Activated T-helper 1 cell treated with anti-CD3 and anti-CD28 coated beads, Interleukin-12 subunit alpha, Interleukin-12 subunit beta, Interleukin-2, Interleukin-4 antibody, amounts not matched to agents 30 ng/mL and 10 ng/mL and 1 ng/mL, durations not matched to agents 14 hours and 24 hours and 36 hours (primary cell): ENCODE results near the gene ALKAL2. TPM values are rescaled to one million over a fixed set of nuclear protein-coding genes. Genes with fewer than 3 reads are reported as not detected.

ENCODE experiments used
- DNase-seq: peaks from one replicate; pipeline ENCODE4 v3.0.0; 2021; ENCODE audit warnings: low spot score
- H3K27ac Mint-ChIP-seq: one replicate; pipeline ENCODE4 v1.8.0; 2021; ENCODE audit warnings: mild to moderate bottlenecking, mixed read lengths
- H3K27me3 Mint-ChIP-seq: one replicate; pipeline ENCODE4 v1.8.0; 2022; ENCODE audit warnings: mild to moderate bottlenecking, moderate library complexity, mixed read lengths; ENCODE audit not compliant: insufficient read depth
- H3K36me3 Mint-ChIP-seq: one replicate; pipeline ENCODE4 v1.8.0; 2021; ENCODE audit warnings: low read depth, mixed read lengths
- H3K4me1 Mint-ChIP-seq: one replicate; pipeline ENCODE4 v1.8.0; 2021; ENCODE audit warnings: low read depth, mixed read lengths
- H3K4me3 Mint-ChIP-seq: one replicate; pipeline ENCODE4 v1.8.0; 2021; ENCODE audit warnings: mild to moderate bottlenecking, moderate library complexity, mixed read lengths
- H3K9me3 Mint-ChIP-seq: one replicate; pipeline ENCODE4 v1.8.0; 2021; ENCODE audit warnings: mixed read lengths
- intact Hi-C: fragments of 100-400 bp; cut with micrococcal nuclease; formaldehyde crosslinking; loops from one replicate; pipeline ENCODE4 v1.15.1; 2024
- total RNA-seq: library from RNA; stranded (reverse); gene quantifications from 2 replicates; pipeline ENCODE4 v1.2.3, GENCODE V29; 2022

ALKAL2 gene
- total RNA-seq, 1 donor from 2014 or later, result 0.18 TPM

DNA sequence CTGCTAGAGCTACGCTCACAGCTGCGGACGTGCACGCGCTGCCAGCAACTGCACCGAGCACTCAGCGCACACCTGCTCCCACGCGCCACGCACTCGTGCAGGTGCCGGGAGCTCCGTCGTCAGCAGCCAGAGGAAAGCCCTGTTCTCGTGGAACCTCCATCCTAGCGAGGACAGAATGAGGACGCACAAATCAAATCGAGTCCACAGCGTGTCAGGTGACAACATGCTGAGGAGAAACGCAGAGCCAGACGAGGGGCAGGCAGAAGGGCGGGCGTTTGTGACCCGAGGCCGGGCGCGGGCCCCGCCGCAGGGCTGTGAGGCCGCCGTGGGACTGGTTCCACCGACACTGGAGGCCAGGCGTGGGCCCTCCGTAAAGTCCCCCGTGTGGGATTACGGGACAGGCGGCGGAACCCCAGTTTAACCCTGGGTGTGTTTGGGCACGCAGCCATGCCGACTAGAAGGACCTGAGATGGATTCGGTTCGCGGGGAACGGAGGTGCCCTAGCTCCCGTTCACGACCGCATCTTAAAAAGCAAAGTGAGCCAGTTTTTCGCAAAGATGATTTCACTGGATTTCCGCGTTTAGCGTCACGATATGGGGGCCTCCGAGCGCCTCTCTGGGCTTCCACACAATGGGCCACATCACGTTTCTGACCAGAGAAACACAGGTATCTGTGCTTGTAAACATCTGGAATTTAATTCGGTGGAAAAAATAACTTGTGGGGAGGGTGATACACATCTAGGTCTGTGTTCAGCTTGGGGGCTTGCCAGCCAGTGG is 26.9 kb upstream of the ALKAL2 start:
- H3K9me3 Mint-ChIP-seq, result peaks cover 10% of the 10 kb centered on the region
- H3K27ac Mint-ChIP-seq, result no peak overlapping the region

DNA sequence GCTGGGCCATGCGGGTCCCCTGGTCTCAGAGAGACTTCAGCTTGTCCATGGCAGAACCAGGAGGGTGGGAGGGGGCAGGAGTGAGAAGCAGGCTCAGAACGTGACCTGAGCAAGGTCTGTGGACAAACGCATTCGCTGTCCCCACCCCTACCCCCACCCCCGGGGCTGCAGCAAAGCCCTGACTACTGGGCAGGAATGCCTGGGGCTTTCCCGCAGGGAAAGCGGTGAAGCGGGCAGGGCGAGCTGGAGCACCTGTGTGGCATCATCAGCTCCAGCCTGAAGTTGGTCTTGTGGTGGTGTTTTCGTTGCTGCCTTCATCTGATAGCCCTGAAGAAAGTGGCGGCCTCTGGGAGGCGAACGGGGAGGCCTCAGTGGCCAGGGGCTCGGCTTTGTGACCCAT is 26.1 kb upstream of the ALKAL2 start:
- H3K36me3 Mint-ChIP-seq, result no peaks in the 10 kb centered on the region
- H3K4me1 Mint-ChIP-seq, result peaks cover 15% of the 10 kb centered on the region
- intact Hi-C loops, result loop anchor here (10.0 kb wide), 1 partner anchor 321 kb away; no protein-coding TSS in a partner anchor
- peaks cover 11% of the 10 kb centered on the region for H3K27me3 Mint-ChIP-seq
- H3K27ac Mint-ChIP-seq, result no peak overlapping the region
- H3K9me3 Mint-ChIP-seq, result peaks cover 8% of the 10 kb centered on the region
- no peak overlapping the region for H3K4me3 Mint-ChIP-seq
- DNase-seq, result no peak

More for the DNA sequence above, 26.9 kb upstream of the ALKAL2 start:
- peaks cover 18% of the 10 kb centered on the region for H3K4me1 Mint-ChIP-seq
- intact Hi-C loops, result loop anchor here (10.0 kb wide), 1 partner anchor 320 kb away; no protein-coding TSS in a partner anchor
- no peaks in the 10 kb centered on the region for H3K36me3 Mint-ChIP-seq
- peaks cover 11% of the 10 kb centered on the region for H3K27me3 Mint-ChIP-seq
- H3K4me3 Mint-ChIP-seq, result no peak overlapping the region
- DNase-seq, result no peak

DNA sequence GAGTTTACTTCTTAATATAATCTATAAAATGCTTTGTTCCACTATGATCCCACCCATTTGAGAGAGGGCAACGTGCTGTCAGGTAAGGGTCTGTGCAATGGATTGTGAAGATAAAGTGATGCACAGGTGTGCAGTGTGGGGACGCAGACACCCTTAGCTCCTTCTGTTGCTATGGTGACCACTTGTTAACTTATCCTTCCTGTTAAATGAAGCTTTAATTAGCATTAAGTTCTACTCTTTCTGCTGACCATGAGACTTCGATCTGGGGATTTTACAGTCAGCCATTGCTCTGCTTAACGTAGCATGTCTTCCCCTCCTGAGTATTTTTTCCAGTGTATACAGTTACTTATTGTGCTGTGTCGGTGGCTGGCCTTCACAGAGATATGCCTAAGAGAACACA is 23.1 kb upstream of the ALKAL2 start:
- no peak overlapping the region for H3K4me3 Mint-ChIP-seq
- peaks cover 8% of the 10 kb centered on the region for H3K27me3 Mint-ChIP-seq
- H3K27ac Mint-ChIP-seq, result no peak overlapping the region
- H3K9me3 Mint-ChIP-seq, result no peaks in the 10 kb centered on the region
- H3K36me3 Mint-ChIP-seq, result no peaks in the 10 kb centered on the region
- intact Hi-C loops, result loop anchor here (10.0 kb wide), 1 partner anchor 324 kb away; no protein-coding TSS in a partner anchor
- no peak for DNase-seq
- H3K4me1 Mint-ChIP-seq, result no peaks in the 10 kb centered on the region

DNA sequence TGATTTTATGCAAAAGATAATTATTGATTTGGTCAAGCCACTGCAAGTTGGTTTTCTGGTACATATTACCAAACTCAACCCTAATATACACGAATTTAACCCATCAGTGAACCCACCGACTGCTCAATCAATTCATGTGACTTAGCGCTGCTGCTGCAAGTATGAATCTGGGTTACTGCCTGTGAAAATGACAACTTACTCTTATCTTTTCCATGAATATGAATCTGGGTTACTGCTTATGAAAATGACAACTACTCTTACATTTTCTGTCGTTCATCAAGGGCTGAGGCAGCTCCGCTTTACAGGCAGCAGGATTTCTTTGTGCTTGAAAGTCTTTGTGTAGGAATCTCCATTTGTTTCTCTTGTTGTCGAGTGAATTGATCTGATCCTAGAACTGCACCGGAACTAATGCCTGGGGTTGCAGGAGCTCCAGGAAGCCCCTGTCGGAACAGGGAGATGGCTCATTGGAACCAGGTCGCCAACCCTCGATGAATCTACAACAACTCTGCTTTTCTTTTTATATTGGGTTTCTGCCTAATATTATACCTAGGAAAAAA is 22.1 kb upstream of the ALKAL2 start:
- Mint-ChIP-seq H3K36me3 (no peaks in the 10 kb centered on the region), H3K4me3 (no peak overlapping the region), H3K9me3 (no peaks in the 10 kb centered on the region), H3K4me1 (no peaks in the 10 kb centered on the region), H3K27ac (no peak overlapping the region), H3K27me3 (peaks cover 7% of the 10 kb centered on the region)
- intact Hi-C loops, result loop anchor here (10.0 kb wide), 1 partner anchor 325 kb away; no protein-coding TSS in a partner anchor
- DNase-seq, result no peak

DNA sequence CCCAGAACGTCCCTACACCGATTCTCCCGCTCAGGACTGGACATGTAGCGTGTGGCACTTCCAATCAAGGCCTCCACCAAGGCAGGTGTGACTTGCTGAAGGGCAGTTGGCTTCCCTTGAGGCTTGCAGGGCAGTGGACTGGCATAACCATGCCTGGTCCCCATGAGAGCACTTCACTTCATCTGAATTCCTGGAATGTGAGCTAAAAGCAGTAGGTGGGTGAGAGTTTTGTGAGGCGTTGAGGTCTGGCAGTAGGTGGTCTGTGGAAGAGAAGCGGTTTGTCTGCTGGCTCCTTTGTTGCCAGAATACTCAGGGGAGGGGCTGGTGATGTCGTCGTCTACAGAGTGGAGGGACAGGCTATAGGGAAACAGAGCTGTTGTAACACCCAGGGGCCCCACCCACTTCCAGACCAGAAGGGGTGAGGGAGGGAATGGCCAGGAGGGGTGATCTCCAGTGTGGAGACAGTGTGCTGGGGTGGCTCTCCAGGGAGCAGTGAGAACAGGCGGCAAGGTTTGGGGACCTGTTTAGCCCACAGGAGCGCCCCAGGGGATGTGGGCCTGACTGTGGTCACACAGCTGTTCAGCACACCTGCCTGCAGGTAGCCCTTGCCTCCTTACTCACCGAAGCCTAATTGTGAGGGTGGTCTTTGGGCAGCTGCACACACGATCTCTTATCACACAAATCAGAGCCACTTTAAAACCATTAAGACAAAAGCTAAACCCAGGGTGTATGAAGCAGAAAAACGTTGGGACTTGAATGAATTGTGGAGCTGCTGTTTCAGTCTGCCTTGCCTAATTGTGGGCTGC is 21.5 kb upstream of the ALKAL2 start:
- Mint-ChIP-seq H3K27ac (no peak overlapping the region), H3K4me3 (no peak overlapping the region), H3K4me1 (no peaks in the 10 kb centered on the region), H3K27me3 (peaks cover 5% of the 10 kb centered on the region), H3K36me3 (no peaks in the 10 kb centered on the region), H3K9me3 (no peaks in the 10 kb centered on the region)
- no peak for DNase-seq
- intact Hi-C loops, result no loop called here

DNA sequence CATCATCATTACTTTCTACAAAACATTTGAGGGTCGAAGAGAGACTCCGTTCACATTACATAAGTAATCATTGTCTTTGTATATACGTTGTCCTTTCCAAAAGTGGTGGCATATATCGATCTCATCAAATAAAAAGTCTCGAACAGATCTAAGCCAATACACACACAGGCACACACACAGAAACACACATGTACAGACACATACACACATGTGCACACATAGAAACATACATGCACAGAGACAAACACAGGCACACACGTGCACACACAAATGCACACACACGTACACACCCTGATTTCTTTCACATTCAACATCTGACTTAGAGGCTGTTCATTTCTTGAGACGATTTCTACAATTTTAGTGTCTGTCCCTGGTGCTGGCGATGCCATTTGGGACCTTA is 17.5 kb upstream of the ALKAL2 start:
- intact Hi-C loops, result no loop called here
- peaks cover 11% of the 10 kb centered on the region for H3K27me3 Mint-ChIP-seq
- H3K4me3 Mint-ChIP-seq, result no peak overlapping the region
- no peaks in the 10 kb centered on the region for H3K4me1 Mint-ChIP-seq
- no peak for DNase-seq
- H3K27ac Mint-ChIP-seq, result no peak overlapping the region
- H3K36me3 Mint-ChIP-seq, result no peaks in the 10 kb centered on the region
- peaks cover 4% of the 10 kb centered on the region for H3K9me3 Mint-ChIP-seq

DNA sequence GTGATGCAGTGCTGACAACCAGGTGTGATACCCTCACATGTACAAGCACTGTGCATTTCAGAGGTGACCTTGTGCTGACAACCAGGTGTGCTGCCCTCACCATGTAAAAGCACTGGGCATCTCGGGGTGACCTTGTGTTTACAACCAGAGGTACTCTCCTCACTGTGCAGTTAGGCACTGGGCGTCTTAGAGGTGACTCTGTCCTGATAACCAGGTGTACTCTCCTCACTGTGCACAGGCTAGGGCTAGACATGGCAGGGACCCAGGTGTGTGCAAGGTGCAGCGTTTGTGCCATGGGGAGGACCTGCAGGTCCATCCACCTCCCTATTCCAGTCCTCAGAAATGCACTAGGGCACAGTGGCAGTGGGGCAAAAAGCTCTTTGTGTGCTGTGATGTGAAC is 8.5 kb upstream of the ALKAL2 start:
- DNase-seq, result no peak
- no peak overlapping the region for H3K4me3 Mint-ChIP-seq
- no peaks in the 10 kb centered on the region for H3K36me3 Mint-ChIP-seq
- intact Hi-C loops, result no loop called here
- peaks cover 38% of the 10 kb centered on the region for H3K27me3 Mint-ChIP-seq
- H3K27ac Mint-ChIP-seq, result no peak overlapping the region
- H3K4me1 Mint-ChIP-seq, result no peaks in the 10 kb centered on the region
- peaks cover 4% of the 10 kb centered on the region for H3K9me3 Mint-ChIP-seq

DNA sequence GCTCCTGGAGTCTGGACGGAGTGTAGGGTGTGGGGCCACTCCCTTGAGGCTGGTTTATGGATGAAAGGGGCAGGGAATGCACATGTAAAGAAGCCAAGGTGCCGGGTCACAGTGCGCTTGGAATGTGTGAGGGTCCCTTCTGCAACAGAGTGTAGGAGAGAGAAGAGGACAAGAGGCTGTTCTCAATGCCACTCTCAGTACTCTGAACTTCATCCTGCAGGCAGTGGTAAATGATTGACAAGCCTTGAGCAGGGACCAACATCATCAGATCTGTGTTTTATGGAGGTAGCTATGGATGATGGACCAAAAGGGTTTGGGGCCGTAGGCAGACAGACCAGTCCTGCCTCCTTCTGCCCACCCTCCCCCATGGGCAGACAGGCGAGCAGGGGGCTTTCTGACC is 7.2 kb upstream of the ALKAL2 start:
- intact Hi-C loops, result no loop called here
- Mint-ChIP-seq H3K27me3 (peaks cover 43% of the 10 kb centered on the region), H3K9me3 (no peaks in the 10 kb centered on the region), H3K27ac (no peak overlapping the region), H3K36me3 (no peaks in the 10 kb centered on the region), H3K4me3 (no peak overlapping the region), H3K4me1 (no peaks in the 10 kb centered on the region)
- DNase-seq, result no peak

DNA sequence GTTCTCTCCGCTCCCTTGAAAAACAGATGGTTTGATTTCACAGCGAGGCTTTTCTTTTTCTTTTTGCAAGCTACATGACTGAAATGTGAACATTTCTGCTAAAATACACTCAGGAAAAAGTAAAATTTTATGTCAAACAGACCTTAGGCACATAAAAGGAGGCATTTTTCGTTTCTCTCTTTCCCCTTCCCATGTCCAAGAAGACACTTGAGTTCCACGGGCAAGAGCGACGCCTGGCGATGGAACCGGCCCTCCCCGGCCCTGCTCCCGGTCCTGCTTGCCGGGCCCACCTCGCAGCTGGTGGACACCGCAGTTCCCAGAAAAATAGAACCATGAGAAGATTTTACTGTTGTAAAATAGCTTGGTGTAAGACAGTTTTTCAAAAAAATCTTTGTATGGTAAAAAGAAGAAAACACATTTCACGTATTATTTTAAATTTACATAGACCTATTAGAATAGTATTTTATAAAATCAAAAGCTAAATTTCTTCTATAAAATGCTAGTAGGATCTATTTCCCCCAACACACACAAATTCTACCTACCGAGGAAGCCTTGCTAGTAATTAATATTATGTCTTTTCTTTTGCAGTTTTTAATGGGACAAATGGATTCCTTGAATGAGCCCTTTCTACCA is 2.3 kb upstream of the ALKAL2 start:
- no peaks in the 10 kb centered on the region for H3K9me3 Mint-ChIP-seq
- intact Hi-C loops, result loop anchor here (2.0 kb wide), 1 partner anchor 43 kb away; no protein-coding TSS in a partner anchor
- no peaks in the 10 kb centered on the region for H3K4me1 Mint-ChIP-seq
- peaks cover 2% of the 10 kb centered on the region for H3K36me3 Mint-ChIP-seq
- DNase-seq, result peak; percentile 16
- peaks cover 40% of the 10 kb centered on the region for H3K27me3 Mint-ChIP-seq
- no peak overlapping the region for H3K27ac Mint-ChIP-seq
- peak overlapping the region; percentile 37 for H3K4me3 Mint-ChIP-seq

DNA sequence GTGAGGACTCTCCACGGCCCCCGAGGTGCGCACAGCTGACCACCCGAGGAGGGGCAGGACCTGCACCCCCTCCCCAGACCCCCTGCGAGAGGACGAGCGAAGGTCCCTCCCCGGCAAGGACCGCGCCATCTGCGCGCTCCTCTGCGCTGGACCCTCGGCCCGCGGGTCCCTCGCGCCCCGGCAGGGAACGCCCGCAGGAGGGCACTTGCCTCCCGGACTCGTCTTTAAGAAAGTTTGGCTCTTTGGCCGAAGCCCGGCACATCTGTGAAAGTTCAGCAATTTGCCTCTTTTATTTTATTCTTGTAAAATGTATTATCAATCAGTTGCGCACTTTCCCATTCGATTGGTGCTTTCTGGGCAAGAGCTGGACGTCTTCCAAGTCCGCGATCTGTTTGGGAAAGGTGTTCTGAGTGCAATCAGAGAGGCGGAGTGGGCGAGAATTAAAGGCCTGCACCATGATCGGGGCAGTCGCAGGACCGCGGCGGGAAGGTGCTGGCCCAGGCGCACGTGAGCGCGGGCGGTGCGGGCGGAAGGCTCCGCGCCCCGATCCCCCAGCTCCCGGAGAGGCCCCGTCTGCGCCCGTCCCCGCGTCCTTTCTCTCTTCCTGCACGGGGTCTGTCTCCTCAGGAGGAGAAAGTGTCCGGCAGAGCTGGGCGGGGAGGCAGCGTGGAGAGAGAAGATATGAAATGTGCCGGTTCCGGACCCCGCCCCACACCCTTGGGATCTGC is 1.6 kb upstream of the ALKAL2 start:
- no peak overlapping the region for H3K27ac Mint-ChIP-seq
- no peaks in the 10 kb centered on the region for H3K9me3 Mint-ChIP-seq
- no peak for DNase-seq
- peaks cover 41% of the 10 kb centered on the region for H3K27me3 Mint-ChIP-seq
- peak overlapping the region; percentile 37 for H3K4me3 Mint-ChIP-seq
- intact Hi-C loops, result loop anchor here (2.0 to 5.0 kb wide), 2 partner anchors 43 to 57 kb away; no protein-coding TSS in a partner anchor
- no peaks in the 10 kb centered on the region for H3K4me1 Mint-ChIP-seq
- peaks cover 2% of the 10 kb centered on the region for H3K36me3 Mint-ChIP-seq

DNA sequence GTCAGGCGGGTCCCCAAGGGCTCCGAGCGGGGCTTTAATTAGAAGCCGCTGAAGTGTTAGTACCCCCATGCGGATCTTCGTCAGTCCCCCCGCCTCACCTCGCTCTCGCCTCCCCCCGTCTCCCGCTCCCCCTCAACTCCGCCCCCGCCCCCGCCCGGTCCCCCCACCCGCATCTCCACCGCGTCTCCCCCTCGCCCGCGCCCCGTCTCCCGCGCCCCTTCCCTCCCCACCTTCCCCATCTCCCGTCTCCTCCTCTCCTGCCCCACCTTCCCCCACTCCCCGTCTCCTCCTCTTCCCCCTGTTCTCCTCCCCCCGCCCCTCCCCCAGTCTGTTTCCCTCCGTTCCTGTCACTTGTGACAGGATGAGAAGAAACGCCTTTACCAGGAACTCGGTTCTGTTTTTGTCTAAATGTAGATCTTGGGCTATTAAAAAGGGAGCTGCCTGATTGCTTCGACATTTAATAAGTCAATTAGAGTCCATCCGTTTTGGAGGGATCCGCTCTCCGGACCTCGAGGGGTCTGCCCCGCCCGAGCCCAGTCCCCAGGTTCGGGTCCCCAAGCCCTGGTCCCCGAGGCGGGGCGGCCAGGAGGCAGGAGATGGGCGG is 969 bp upstream of the ALKAL2 start:
- DNase-seq, result no peak
- Mint-ChIP-seq H3K4me1 (no peaks in the 10 kb centered on the region), H3K36me3 (peaks cover 2% of the 10 kb centered on the region), H3K27me3 (peaks cover 41% of the 10 kb centered on the region), H3K27ac (no peak overlapping the region), H3K9me3 (no peaks in the 10 kb centered on the region), H3K4me3 (peak overlapping the region; percentile 45)
- intact Hi-C loops, result loop anchor here (5.0 kb wide), 1 partner anchor 57 kb away; no protein-coding TSS in a partner anchor
